SHP77 (cell line): ENCODE results near the gene CYTIP.

Experiments used
- DNase-seq, 2 experiments: peaks; one replicate each; lab custom pipeline; 2025; lab: John Stamatoyannopoulos, UW

The CYTIP gene

DNA sequence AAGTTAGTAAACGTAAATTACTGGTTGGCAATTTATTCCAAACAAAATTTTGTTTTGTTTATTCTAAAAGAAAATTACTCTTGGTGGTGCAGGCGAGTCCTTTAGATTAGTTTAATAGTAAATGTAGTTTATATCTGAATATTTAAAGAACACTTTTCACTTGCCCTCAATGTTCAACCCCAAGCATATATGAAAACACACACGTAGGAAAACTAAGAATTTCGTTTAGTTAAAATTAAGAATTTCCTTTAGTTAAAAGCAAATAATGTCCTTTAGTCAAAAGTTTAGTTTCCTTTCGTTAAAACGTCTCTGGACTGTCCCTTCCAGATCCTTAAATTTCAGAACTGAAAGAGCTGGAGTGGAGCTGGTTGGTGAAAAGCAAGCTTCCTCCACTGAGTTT lies 19.1 kb upstream of the CYTIP start:
- DNase-seq, result no peak

DNA sequence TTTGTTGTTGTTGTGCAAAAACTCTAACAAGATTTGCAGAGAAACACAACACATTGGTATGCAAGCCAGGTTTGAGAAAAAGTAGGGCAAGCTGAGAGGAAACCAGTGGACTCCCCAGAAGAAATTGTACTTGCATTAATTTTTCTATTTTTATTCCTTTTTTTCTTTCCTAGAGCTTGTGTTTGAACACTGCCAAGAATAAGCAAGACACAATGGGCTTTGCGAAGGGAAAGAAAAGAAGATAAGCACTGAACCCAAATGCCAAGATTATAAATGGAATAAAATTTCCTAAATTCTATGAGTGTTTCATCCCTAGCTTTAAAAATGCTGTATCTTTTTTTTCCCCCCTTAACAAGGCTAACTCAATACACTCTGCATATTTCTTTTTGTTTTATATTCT lies 17.0 kb upstream of the CYTIP start:
- no peak for DNase-seq

DNA sequence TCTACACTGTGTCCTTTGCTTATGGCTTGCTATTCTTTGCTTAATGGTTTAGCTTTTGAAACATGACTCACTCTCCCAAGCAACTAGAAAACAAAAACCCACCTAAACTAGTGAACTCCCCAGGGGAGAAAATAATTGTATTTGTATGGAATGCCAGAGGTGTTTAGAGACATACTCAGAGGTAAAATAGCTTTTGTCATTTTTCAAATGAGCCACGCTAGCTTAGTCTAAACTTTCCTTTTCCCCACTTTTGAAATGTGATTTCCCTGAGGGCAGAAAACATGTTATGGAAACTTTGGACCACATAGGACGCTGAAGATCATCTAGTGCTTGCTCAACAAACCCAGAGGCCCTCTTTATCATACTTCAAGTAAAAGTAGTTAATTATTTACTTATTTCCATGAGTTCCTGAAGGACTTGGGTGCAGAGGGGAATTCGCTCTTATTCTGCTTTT lies 16.5 kb upstream of the CYTIP start:
- DNase-seq, result no peak

DNA sequence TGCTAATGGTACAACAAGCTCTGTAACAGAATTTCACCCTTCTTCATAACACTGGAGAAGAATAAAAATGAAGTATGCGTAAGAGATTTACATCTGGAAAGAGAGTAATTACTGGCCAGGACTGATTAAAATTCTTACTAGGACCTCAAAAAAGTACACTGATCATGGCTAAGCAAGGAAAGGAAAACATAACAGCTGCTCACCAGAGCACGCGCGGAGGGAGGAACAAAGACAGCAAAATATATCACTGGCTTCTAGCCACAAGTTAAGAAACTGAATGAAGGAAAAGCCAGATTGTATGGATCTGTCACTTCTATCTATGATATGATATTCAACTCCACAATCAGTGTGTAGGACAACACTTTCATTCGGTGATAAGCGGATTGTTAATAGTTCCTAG lies 15.6 kb upstream of the CYTIP start:
- DNase-seq, result no peak

DNA sequence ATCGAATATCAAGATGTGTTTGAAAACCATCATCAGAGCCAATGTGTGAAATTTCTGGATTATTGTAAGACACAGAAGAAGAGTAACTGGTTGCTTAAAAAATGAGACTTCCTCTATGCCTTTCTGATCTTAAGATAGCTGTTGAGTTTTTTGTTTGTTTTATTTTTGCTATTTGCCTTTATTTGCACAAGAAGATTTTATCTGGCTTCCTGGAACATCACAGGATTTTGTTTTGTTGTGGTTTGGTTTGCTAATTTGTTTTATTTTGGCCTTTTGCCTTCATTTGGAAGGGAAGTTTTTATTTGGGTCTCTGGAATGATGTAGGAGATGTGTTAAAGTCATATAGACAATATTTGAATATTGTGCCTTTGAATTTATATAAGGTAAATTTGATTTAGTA lies 3.9 kb upstream of the CYTIP start:
- no peak for DNase-seq

DNA sequence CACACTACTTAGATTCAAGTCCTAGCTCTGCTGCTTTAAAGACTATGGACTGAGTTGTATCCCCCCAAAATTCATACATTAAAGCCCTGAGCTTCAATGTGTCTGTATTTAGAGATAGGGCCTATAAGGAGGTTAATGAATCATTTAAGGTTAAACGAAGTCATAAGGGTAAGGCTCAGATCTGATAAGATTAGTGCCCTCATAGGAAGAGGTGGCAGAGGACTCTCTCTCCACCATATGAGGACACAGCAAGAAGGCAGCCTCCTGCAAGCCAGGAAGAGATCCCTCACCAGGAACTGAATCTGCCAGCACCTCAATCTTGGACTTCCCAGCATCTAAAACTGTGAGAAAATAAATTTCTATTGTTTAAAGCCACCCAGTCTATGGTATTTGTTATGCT lies 3.1 kb upstream of the CYTIP start:
- no peak for DNase-seq

DNA sequence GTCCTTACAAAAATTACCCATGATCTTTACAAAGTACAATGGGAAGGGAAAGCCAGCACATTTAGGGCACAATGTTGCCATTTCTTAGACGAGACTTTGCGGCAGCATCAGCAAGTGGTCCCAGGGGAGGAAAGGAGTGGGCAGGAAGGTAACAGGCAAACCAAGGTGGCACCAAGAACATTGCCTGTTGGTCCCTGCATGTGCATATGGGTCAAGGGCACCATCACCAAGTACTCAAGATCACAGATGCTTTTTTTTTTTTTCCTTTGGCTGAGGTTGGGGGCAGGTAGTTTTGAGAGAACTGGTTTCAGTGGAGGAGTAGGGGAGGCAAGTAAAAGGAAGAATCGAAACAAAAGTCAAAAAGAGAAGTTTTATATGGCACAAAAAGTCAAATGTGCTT lies 752 bp upstream of the CYTIP start:
- DNase-seq, result no peak

DNA sequence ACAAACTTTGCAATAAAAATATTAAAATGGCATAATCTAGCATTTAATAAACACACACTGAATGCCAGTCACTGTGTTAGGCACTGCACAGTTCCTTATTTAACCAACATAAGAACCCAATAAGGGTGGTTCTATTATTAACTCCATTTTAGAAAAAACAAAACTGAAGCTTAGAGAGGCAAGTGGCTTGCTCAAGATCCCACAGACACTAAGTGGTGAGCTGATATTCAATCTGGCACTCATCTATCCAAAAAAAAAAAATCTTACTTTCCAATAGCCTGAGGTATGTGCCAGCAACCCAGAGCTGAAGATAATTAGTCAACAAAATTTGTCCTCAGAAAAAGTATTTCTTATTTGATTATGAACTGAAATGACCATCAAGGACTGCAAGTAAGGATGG lies 799 bp downstream of the CYTIP start:
- DNase-seq, result no peak

DNA sequence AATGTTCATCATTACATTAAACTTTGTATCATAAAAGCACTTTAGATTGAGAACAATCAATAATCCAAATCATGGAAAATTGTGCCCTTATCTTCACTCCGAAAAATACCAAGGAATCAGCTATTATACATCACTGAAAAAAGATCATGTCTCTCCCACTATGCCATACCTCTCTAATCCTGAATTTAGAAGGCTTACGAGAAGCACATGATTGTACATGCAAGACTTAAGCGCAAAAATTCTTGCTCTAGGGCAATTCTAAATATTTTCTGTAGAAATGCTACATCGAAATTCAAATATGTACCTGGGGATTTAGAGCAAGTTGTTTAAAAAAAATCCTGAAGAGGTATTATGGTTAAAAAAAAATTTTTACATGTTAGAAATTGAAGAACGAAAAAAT lies 1.3 kb downstream of the CYTIP start:
- DNase-seq, result no peak

DNA sequence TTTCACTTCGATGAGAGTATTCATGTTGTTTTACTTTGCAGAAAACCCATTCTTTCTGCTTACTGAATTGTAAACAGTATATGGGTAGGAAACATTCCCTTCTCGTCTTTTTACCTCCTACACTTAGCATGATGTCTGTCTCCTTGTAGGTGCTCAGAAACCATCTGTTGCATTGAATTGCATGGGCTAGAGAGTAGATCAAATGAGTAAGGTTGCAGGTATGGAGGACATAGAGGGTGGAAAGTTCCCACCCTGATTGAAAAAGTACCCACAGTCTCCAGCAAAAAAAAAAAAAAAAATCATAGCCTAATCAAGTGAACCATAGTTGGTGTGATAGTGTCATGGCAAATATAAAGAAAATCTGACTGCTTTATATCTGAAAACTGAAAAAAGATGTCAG lies 1.7 kb downstream of the CYTIP start:
- no peak for DNase-seq

DNA sequence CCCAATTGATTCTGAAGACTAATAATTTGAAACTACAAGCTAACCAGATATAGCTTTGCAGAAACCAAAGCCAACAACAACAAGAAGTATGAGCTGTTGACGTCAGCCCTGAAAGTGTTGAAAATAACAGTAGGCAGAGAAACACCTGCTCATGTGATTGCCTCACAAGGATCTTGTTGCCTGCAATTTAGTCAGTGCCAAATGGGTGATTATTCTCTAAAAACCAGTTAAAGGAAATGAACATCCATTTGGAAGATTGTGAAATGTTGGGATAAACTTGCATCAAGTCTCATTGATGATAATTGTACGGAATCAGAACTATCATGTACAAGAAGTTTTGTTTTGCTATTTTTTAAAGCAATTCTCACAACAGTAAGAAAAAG lies 2.8 kb downstream of the CYTIP start:
- DNase-seq, result peak; percentile 1 to 54

DNA sequence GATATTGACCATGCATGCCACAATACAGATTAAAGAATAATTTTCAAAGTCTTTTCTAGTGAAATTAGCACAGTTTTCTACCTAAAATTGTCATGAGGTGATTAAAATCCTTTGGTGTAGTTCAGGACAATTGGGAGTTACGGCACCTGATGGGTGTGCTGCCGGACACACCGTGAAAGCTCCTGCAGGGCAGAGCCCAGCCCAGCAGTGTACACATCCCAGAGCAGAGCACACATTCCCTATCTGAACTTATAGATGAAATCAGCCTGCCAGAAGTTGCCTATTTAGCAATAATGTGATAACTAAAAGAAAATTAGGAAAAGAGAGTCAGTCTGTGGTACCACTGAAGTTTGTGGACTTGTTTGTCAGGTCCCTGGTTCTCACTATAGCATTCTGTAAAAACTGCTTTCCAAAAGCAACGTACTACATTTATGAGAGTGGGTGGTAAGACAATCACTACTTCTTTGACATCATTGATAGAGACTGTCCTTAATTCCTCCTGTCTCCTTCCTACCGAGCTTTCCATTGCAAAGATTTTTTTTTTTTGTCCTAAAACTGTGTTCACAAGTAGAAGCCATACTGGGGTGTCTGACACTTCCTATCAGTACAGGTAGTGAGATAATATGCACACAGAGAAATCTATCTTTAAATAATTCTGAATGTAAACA lies 3.4 kb downstream of the CYTIP start:
- no peak for DNase-seq

DNA sequence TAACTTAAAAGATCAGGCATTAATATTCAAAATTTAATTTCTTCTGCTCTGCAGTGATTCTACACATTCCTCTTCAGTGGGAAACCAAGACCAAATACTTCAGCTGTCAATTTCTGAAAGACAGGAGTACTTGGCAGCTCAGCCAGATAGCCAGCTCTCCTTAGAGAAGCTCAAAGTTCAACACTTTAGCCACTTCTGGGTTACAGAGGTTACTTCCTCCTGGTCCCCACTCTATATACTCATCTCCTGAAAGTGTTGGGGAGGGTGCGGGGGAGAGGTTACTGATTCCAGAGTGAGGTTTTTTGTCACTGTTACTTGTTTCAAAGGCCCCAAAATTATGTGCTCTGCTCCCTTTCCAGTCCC lies 4.1 kb downstream of the CYTIP start:
- no peak for DNase-seq

DNA sequence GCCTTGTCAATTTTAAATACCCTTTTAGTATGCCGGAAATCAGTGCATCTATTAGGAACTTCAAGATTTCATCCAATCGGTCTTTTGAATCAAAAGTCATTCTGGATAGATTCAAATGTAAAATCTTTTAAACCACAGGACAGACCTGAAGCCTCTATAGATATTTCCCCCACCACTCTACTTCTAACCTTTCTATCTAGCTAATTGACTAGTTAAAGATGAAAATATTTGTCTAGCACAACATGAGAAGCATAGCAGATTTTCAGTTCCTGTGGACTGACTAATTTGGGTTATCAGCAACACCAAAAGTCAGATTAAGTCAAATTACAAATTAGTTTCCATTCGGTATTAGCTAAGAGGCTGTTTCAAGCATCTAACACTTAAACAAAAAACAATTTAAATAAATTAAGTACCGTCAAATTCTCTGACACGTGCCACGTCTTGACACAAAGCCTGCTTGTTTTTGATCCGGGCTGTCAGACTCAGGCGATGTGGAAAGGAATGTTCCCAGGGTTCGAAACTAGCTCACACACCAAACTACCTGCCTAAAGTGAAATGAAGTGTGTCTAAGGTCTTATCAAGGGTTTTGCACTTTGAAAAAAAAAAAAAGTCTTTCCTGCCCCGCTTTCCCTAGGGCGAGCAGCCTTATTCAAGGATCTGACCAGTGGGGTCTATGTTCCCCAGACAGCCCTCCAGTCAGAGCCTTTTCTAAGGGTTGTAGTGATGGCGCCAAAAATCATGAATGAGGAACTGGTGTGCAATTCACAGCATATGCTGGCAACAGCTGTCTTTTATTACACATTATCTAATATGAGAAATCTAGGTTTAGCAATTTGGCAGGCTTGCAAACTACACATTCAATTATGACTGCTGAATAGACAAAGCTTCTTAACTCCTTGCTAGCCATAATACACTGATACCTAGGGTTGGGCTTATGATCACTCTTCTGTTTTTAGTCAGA lies 4.7 kb downstream of the CYTIP start:
- no peak for DNase-seq

DNA sequence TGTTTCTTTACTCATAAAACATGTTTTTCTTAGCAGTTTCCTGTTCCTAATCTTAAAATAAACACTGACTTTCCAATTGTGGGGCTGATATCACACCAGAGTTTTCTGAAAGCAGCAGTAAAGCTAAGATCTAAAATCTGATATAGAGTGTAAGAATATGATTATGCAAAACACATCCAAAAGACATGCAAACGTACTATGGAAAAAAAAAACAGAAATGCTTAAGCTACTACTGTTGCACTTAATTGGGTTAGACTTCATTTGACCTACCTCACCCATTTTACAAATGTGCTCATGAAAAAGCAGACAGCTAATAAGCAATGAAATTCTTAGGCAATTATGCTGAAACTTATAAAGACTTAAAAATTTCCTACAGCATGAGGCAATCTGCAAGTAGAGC lies 10.5 kb downstream of the CYTIP start:
- no peak for DNase-seq

DNA sequence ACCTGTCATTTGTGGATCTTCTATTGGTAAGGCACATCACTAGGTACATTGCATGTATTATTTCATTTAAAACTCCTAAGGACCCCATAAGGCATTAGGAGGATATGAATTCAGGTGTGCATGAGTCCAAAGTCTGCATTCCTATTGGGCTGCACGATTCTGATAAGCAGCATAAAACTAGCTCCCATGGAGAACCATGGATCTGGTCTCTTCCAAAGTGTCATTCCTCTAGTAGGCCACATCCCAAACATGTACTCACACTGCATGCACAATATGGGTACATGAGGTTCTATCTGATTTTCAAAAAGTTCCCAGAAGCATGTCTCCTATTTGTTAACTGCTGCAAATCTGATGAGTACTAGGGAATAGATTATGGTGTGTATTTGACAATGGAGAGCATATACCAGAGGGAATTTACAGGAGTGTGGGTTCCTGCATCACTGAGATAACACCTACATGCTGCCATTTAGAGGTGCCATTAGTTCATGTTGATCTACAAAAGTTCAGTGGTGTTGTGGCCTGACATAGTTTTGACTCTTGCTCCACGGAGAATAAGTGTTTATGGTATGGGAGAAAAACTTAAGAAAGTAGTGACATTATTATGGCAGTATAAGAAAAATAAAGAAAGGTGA lies 11.3 kb downstream of the CYTIP start:
- DNase-seq, result no peak

DNA sequence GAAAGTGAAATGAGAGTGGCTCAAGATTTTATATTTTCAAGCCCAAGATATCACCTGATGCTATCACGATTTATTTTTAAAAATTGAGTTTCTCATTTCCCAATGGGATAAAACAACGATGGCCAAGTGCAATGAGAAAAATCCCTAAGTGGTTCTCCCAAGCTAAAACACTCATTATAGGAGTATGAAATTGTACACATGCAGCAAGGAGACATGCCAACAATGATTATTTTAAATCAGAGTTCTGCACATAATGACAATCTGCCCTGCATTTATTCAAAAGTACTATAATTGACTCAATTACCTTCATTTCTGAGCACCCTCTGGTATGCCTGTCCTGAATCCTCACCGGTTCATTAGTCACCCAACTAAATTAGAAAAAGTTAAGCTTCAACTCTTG lies 12.7 kb downstream of the CYTIP start:
- no peak for DNase-seq

DNA sequence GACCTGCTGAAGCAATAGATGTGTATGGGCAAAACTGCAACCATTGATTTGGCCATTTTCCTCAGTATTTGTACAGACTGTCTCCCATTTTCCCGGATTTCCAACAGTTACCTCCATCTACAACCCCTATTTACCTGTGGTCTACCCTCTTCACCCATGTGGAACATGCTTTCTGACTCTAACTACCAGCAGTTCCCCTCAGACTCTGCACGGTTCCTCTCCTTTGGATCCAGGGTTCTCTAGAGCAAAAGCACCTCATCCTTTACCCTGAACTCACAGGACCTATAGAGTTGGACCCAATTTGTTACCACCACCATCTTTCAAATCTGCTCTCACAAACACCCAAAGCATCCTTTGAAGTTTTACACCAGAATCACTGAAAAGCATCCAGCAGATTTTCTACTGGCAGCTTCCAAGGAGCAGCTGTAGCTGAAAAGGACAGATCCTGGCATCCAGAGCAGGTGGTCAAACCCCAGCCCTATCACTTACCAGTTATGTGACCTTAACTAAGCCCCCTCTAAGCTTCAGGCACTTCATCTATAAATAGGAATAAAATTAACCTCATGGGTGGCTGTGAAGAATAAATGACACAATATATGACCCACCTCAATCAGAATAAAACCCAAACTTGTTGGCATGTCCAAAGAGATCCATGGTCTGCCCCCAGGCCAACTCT lies 15.3 kb downstream of the CYTIP start:
- no peak for DNase-seq

DNA sequence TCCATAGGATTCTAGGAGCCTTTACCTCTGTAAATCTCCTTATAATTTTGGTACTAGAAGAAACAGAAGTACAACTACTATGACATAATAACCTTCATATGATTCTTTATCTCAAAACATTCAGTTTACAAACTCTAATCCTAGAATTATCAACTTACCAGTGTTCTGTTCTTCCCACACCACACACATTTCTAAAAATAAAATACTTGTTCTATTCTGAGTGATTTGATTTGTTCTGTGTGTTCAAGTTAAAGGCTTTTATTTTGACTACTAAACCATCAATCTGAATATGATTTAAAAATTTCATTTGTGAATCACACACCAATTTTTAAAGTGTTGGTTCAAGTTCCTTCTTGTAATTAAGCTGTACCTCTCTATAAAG lies 16.0 kb downstream of the CYTIP start:
- DNase-seq, result no peak

DNA sequence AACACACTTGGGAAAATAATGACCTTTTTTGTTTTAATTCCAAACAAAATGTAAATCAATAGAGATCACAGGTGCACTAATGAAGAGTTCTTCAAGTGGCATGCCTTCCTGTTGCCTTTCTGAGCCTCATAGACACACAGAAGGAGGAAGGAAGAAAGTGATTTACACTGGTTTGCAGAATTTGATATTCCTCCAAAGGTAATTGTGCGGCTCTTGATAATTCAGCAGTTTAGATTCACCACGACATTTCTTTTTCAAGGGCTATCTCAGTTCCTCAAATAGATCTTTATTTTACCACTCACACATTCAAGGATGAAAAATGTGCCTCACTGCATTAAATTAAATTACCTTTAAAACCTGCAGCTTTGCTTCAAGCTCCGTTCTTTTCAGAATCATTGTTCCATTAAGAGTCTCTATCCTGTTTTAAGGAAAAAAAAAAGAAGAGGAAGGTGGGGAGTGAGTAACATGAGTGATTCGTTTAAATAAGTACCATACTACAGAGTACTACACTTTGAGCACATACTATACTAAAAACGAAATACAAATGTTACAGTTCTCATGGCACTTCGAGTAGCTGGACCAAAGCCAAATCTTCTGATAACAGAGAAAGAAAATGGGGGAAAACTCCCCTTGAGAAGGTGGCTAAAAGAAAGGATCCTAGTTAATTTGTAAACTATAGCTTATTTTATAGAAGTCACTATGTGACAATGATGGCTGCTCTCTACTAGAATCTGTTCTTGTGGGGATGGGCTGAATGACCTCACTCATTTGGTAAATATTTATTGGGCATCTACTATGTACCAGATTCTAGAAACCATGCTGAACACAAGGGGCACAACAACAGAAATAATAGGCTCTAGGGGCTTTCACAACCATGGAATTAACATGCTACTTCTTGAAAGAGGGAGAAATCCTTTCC lies 16.6 kb downstream of the CYTIP start:
- DNase-seq, result no peak

DNA sequence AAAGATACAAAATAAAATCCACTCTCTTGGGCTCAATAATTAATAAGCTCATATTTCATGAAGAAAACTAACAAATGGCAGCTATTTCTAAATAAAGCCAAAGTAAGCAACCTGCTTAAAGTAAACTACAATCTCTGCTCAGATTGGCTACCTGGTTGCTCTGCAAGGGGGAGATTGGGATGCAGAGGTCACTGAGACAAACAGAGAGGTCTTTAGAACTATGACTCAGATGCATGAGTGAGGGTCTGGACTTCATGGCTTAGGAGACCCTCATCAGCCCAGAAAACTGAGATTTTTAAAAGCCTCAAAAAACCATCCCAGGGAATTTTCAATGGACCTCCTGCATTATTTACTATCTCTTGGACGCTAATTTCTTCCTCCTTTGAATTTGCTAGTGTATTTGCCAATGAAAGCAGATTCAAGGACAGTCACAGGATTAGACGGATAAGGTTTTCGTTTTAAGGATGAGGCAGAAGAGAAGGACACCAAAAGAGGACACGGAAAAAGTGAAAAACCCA lies 17.4 kb downstream of the CYTIP start:
- no peak for DNase-seq
